Tibial nerve (tissue), 4 donors: Measurements from ENCODE around the gene CHST13. TPM values are rescaled to one million over a fixed set of nuclear protein-coding genes. Genes with fewer than 3 reads are reported as not detected.

Experiments
- DNase-seq, 2 donors: peaks; one replicate each; pipeline ENCODE4 v3.0.0-alpha.2; 2019; ENCODE audit warnings: low spot score in 2 of 2
- H3K27ac ChIP-seq, 4 donors: fragments of 200-600 bp; sonication (generic) in 3 of 4; one replicate each; pipeline ENCODE4 v1.5.1; 2017 to 2019; ENCODE audit warnings: mild to moderate bottlenecking in 1 of 4
- H3K27me3 ChIP-seq, 2 donors: fragments of 200-600 bp; sonication (generic) in 1 of 2; one replicate each; pipeline versions ENCODE4 v1.5.1 to v1.6.0; 2017 to 2019
- H3K36me3 ChIP-seq, 3 donors: fragments of 200-600 bp; sonication (generic); one replicate each; pipeline ENCODE4 v1.5.1; 2018 to 2019
- H3K4me1 ChIP-seq, 4 donors: fragments of 200-600 bp; sonication (generic) in 3 of 4; one replicate each; pipeline ENCODE4 v1.5.1; 2017 to 2019
- H3K4me3 ChIP-seq, 4 donors: fragments of 200-600 bp; sonication (generic) in 3 of 4; one replicate each; pipeline ENCODE4 v1.5.1; 2017 to 2019; ENCODE audit warnings: mild to moderate bottlenecking in 1 of 4, moderate library complexity in 1 of 4
- H3K9me3 ChIP-seq, 4 donors: fragments of 200-600 bp; sonication (generic) in 3 of 4; one replicate each; pipeline ENCODE4 v1.5.1; 2017 to 2019
- CTCF ChIP-seq, 5 experiments: fragments of 200-600 bp in 3 of 5; fragments of 450-650 bp in 2 of 5; sonication (generic) in 3 of 5; IDR thresholded peaks; one replicate each; pipeline ENCODE4 v1.5.1; 2016 to 2019; ENCODE audit warnings: antibody characterized with exemption in 5 of 5, mild to moderate bottlenecking in 3 of 5, moderate library complexity in 2 of 5
- EP300 ChIP-seq, 2 donors: sonication (generic); formaldehyde crosslinking; IDR thresholded peaks; one replicate each; pipeline ENCODE4 v1.6.1; 2017; ENCODE audit warnings: antibody characterized with exemption in 2 of 2, mild to moderate bottlenecking in 1 of 2
- POLR2A ChIP-seq, 2 donors: fragments of 450-650 bp; IDR thresholded peaks; one replicate each; pipeline ENCODE4 v1.6.1; 2017; ENCODE audit warnings: antibody characterized with exemption in 2 of 2, mild to moderate bottlenecking in 2 of 2, moderate library complexity in 2 of 2
- WGBS, 2 donors: methylation state at CpG; one replicate each; pipeline ENCODE4 v1.1.5; 2018; 5-methylcytosine and 5-hydroxymethylcytosine counted together
- total RNA-seq, 4 donors: library from RNA; depleted of rRNA; stranded (reverse); fragments of >200 nt; gene quantifications; one replicate each; pipeline ENCODE4 v1.1.0, GENCODE V29; 2016

The CHST13 gene
- total RNA-seq, 4 donors from 2014 or later: 1.0 to 7.2 (median 1.1) TPM; not detected in 1

GRCh38 chr3:126485176-126485897, 38.6 kb upstream of the CHST13 start:
- Histone ChIP-seq H3K36me3 (no peaks in the 10 kb centered on the region), H3K4me3 (no peak overlapping the region), H3K27me3 (no peaks in the 10 kb centered on the region), H3K4me1 (no peaks in the 10 kb centered on the region), H3K9me3 (no peaks in the 10 kb centered on the region), H3K27ac (no peak overlapping the region)
- DNase-seq: no peak
- no peak for TF ChIP-seq POLR2A (IDR thresholded peaks at IDR 0.05)
- TF ChIP-seq EP300 (IDR thresholded peaks at IDR 0.05): no peak
- no peak for TF ChIP-seq CTCF (IDR thresholded peaks at IDR 0.05)
- 75 to 81% methylated on average over 8 of the region's 8 CpGs for WGBS, 2 donors

GRCh38 chr3:126485956-126486355, 38.0 kb upstream of the CHST13 start:
- no peaks in the 10 kb centered on the region for H3K9me3 ChIP-seq
- no peak overlapping the region for H3K27ac ChIP-seq
- no peak for TF ChIP-seq EP300 (IDR thresholded peaks at IDR 0.05)
- TF ChIP-seq POLR2A (IDR thresholded peaks at IDR 0.05): no peak
- no peak for TF ChIP-seq CTCF (IDR thresholded peaks at IDR 0.05)
- no peak overlapping the region for H3K4me3 ChIP-seq
- DNase-seq: no peak
- H3K36me3 ChIP-seq: no peaks in the 10 kb centered on the region
- H3K4me1 ChIP-seq: no peaks in the 10 kb centered on the region
- H3K27me3 ChIP-seq: no peaks in the 10 kb centered on the region
- 91% methylated on average over 9 of the region's 9 CpGs for WGBS, 2 donors

GRCh38 chr3:126486360-126486847, 37.6 kb upstream of the CHST13 start:
- Histone ChIP-seq H3K4me3 (no peak overlapping the region), H3K4me1 (no peaks in the 10 kb centered on the region), H3K27me3 (no peaks in the 10 kb centered on the region), H3K27ac (no peak overlapping the region), H3K9me3 (no peaks in the 10 kb centered on the region), H3K36me3 (no peaks in the 10 kb centered on the region)
- no peak for TF ChIP-seq CTCF (IDR thresholded peaks at IDR 0.05)
- TF ChIP-seq POLR2A (IDR thresholded peaks at IDR 0.05): no peak
- no peak for TF ChIP-seq EP300 (IDR thresholded peaks at IDR 0.05)
- DNase-seq: no peak
- WGBS, 2 donors: 71 to 75% methylated on average over 14 of the region's 14 CpGs

GRCh38 chr3:126487151-126487771, 36.7 kb upstream of the CHST13 start:
- Histone ChIP-seq H3K36me3 (no peaks in the 10 kb centered on the region), H3K27me3 (no peaks in the 10 kb centered on the region), H3K27ac (no peak overlapping the region), H3K4me1 (no peaks in the 10 kb centered on the region), H3K9me3 (no peaks in the 10 kb centered on the region), H3K4me3 (no peak overlapping the region)
- WGBS, 2 donors: 46 to 49% methylated on average over 16 to 17 of the region's 17 CpGs
- peak in 1 of 2 donors; percentile 15 for TF ChIP-seq EP300 (IDR thresholded peaks at IDR 0.05)
- no peak for TF ChIP-seq POLR2A (IDR thresholded peaks at IDR 0.05)
- peak in 1 of 5 experiments; percentile 10 for TF ChIP-seq CTCF (IDR thresholded peaks at IDR 0.05)
- DNase-seq: no peak

GRCh38 chr3:126488185-126488584, 35.8 kb upstream of the CHST13 start:
- 76 to 83% methylated on average over 14 of the region's 14 CpGs for WGBS, 2 donors
- no peaks in the 10 kb centered on the region for H3K36me3 ChIP-seq
- no peaks in the 10 kb centered on the region for H3K27me3 ChIP-seq
- DNase-seq: no peak
- no peaks in the 10 kb centered on the region for H3K9me3 ChIP-seq
- H3K4me3 ChIP-seq: no peak overlapping the region
- TF ChIP-seq CTCF (IDR thresholded peaks at IDR 0.05) (no peak), EP300 (IDR thresholded peaks at IDR 0.05) (no peak), POLR2A (IDR thresholded peaks at IDR 0.05) (no peak)
- no peaks in the 10 kb centered on the region for H3K4me1 ChIP-seq
- H3K27ac ChIP-seq: no peak overlapping the region
